Choroid plexus epithelial cell (primary cell): ENCODE measurements around the gene UBE2I.
A peak's percentile ranks its signal among the peaks of the same experiment; 100 is the strongest.

Experiments used
- DNase-seq: peaks from one replicate; pipeline ENCODE4 v3.0.0-alpha.2; 2010; ENCODE audit warnings: low read depth
- H3K4me3 ChIP-seq: 2 replicates; pipeline ENCODE4 v1.5.1; 2011; ENCODE audit warnings: low read depth, mild to moderate bottlenecking, control low read depth, low read length, moderate library complexity
- CTCF ChIP-seq: conservative IDR thresholded peaks from 2 replicates; pipeline ENCODE4 v1.5.1; 2011; ENCODE audit warnings: low read depth, mild to moderate bottlenecking, control low read depth, inconsistent platforms, low read length, moderate library complexity

The UBE2I gene

GRCh38 chr16:1340730-1341494 lies 31.5 kb downstream of the UBE2I start:
- H3K4me3 ChIP-seq: no peak overlapping the region
- no peak for DNase-seq
- no peak for TF ChIP-seq CTCF

- TF ChIP-seq CTCF: no peak
- H3K4me3 ChIP-seq: no peak overlapping the region
- DNase-seq: no peak
These were observed 32.3 kb downstream of the UBE2I start for GRCh38 chr16:1341495-1342420.

- no peak overlapping the region for H3K4me3 ChIP-seq
- DNase-seq: peak; percentile 90
- TF ChIP-seq CTCF: no peak
These were observed 33.3 kb downstream of the UBE2I start for GRCh38 chr16:1342526-1343427.

GRCh38 chr16:1343428-1344242 lies 34.2 kb downstream of the UBE2I start:
- no peak for TF ChIP-seq CTCF
- DNase-seq: no peak
- H3K4me3 ChIP-seq: no peak overlapping the region

- TF ChIP-seq CTCF: no peak
- no peak overlapping the region for H3K4me3 ChIP-seq
- no peak for DNase-seq
These were observed 35.1 kb downstream of the UBE2I start for GRCh38 chr16:1344499-1344898.

GRCh38 chr16:1345087-1345486 lies 35.7 kb downstream of the UBE2I start:
- no peak overlapping the region for H3K4me3 ChIP-seq
- DNase-seq: no peak
- TF ChIP-seq CTCF: no peak
